HG03108 (cell line): ENCODE measurements around the gene KIFC3.
"Not testable (repeated sequence)": the region's sequence is repeated elsewhere in the genome, so short reads cannot be mapped to it uniquely, and the experiment has no call there.

Source experiments
- ATAC-seq: cut with Tn5 transposase; IDR thresholded peaks from one replicate; pipeline ENCODE4 v1.9.1; 2021; ENCODE audit warnings: moderate library complexity; ENCODE audit not compliant: unreplicated experiment

The KIFC3 gene

GRCh38 chr16:57826052-57826451, 23.8 kb upstream of the KIFC3 start:
- no peak for ATAC-seq

- ATAC-seq, result no peak
These were observed 23.2 kb upstream of the KIFC3 start for GRCh38 chr16:57825298-57826044.

- no peak for ATAC-seq
These were observed 22.6 kb upstream of the KIFC3 start for GRCh38 chr16:57824888-57825287.

GRCh38 chr16:57823836-57824235, 21.5 kb upstream of the KIFC3 start:
- no peak for ATAC-seq

- ATAC-seq, result no peak
These were observed 20.6 kb upstream of the KIFC3 start for GRCh38 chr16:57822856-57823255.

GRCh38 chr16:57822018-57822553, 19.8 kb upstream of the KIFC3 start:
- ATAC-seq, result no peak

GRCh38 chr16:57821149-57821971, 19.1 kb upstream of the KIFC3 start:
- no peak for ATAC-seq

- no peak for ATAC-seq
These were observed 16.2 kb upstream of the KIFC3 start for GRCh38 chr16:57818377-57819064.

- ATAC-seq, result no peak
These were observed 15.4 kb upstream of the KIFC3 start for GRCh38 chr16:57817680-57818079.

- ATAC-seq, result peak; percentile 66
These were observed 13.9 kb upstream of the KIFC3 start for GRCh38 chr16:57815987-57816745.

GRCh38 chr16:57814896-57815295, 12.6 kb upstream of the KIFC3 start:
- ATAC-seq, result no peak

GRCh38 chr16:57813466-57813865, 11.2 kb upstream of the KIFC3 start:
- ATAC-seq, result no peak

GRCh38 chr16:57811340-57811739, 9.0 kb upstream of the KIFC3 start:
- ATAC-seq, result not testable (repeated sequence)

- ATAC-seq, result peak; percentile 97
These were observed 8.1 kb upstream of the KIFC3 start for GRCh38 chr16:57810197-57811031.

GRCh38 chr16:57809276-57810196, 7.2 kb upstream of the KIFC3 start:
- ATAC-seq, result no peak

GRCh38 chr16:57808589-57809228, 6.4 kb upstream of the KIFC3 start:
- ATAC-seq, result no peak

GRCh38 chr16:57807968-57808528, 5.8 kb upstream of the KIFC3 start:
- no peak for ATAC-seq
